ENCODE measurements around the gene MAVS. TPM values are rescaled to one million over a fixed set of nuclear protein-coding genes. Genes with fewer than 3 reads are reported as not detected.

The MAVS gene
- total and polyA plus RNA-seq, 7 donors, result 14.0 to 61.3 (median 49.7) TPM

GRCh38 chr20:3804781-3805180, 41.9 kb upstream of the MAVS start:
- no peaks in the 10 kb centered on the region for H3K9me3 ChIP-seq
- peaks cover 32% of the 10 kb centered on the region for H3K4me1 ChIP-seq
- H3K27ac ChIP-seq, result peak overlapping the region; percentile 86
- ATAC-seq, result no peak
- H3K4me3 ChIP-seq, result no peak overlapping the region
- peaks cover 0 to 41% of the 10 kb centered on the region in 2 donors for H3K36me3 ChIP-seq (ENCODE audit: insufficient read depth in 1 of 2, low read depth in 1 of 2)
- 85 to 89% (median 86%) methylated on average over 11 of the region's 11 CpGs for WGBS, 3 donors
- TF ChIP-seq CTCF (IDR thresholded peaks at IDR 0.05), result no peak
- H3K27me3 ChIP-seq (ENCODE audit: insufficient read depth in 3 of 3, low read length in 2 of 3), result no peaks in the 10 kb centered on the region
- intact Hi-C loops (cut with DNase I), result no loop called here
- peak in 1 of 2 donors; percentile 26 for DNase-seq

GRCh38 chr20:3808544-3808943, 38.1 kb upstream of the MAVS start:
- no peak for ATAC-seq
- H3K36me3 ChIP-seq (ENCODE audit: insufficient read depth in 1 of 2, low read depth in 1 of 2), result peaks cover 0 to 11% of the 10 kb centered on the region in 2 donors
- 80 to 85% (median 81%) methylated on average over 3 of the region's 3 CpGs for WGBS, 3 donors
- no peak for TF ChIP-seq CTCF (IDR thresholded peaks at IDR 0.05)
- peak overlapping the region; percentile 28 for H3K4me3 ChIP-seq
- H3K27me3 ChIP-seq (ENCODE audit: insufficient read depth in 3 of 3, low read length in 2 of 3), result no peaks in the 10 kb centered on the region
- no peak for DNase-seq
- peaks cover 57% of the 10 kb centered on the region for H3K4me1 ChIP-seq
- peak overlapping the region; percentile 86 for H3K27ac ChIP-seq
- intact Hi-C loops (cut with DNase I), result no loop called here
- no peaks in the 10 kb centered on the region for H3K9me3 ChIP-seq

- Histone ChIP-seq H3K36me3 (ENCODE audit: insufficient read depth in 1 of 2, low read depth in 1 of 2) (no peaks in the 10 kb centered on the region), H3K4me3 (peak overlapping the region; percentile 67), H3K27me3 (ENCODE audit: insufficient read depth in 3 of 3, low read length in 2 of 3) (no peaks in the 10 kb centered on the region), H3K9me3 (no peaks in the 10 kb centered on the region), H3K4me1 (peaks cover 45% of the 10 kb centered on the region), H3K27ac (peak overlapping the region; percentile 82)
- no peak for TF ChIP-seq CTCF (IDR thresholded peaks at IDR 0.05)
- DNase-seq (peak; percentile 99), ATAC-seq (peak; percentile 90 to 94 (median 92))
- 1% methylated on average over 20 of the region's 20 CpGs for WGBS, 3 donors
- intact Hi-C loops (cut with DNase I), result no loop called here
Measured at GRCh38 chr20:3811467-3812258, 35.0 kb upstream of the MAVS start.

- ATAC-seq (no peak), DNase-seq (no peak)
- 82 to 90% (median 88%) methylated on average over 7 to 9 of the region's 9 CpGs for WGBS, 3 donors
- H3K4me1 ChIP-seq, result peaks cover 39% of the 10 kb centered on the region
- no peaks in the 10 kb centered on the region for H3K36me3 ChIP-seq (ENCODE audit: insufficient read depth in 1 of 2, low read depth in 1 of 2)
- H3K27me3 ChIP-seq (ENCODE audit: insufficient read depth in 3 of 3, low read length in 2 of 3), result no peaks in the 10 kb centered on the region
- intact Hi-C loops (cut with DNase I), result no loop called here
- peak overlapping the region; percentile 67 for H3K4me3 ChIP-seq
- TF ChIP-seq CTCF (IDR thresholded peaks at IDR 0.05), result no peak
- H3K27ac ChIP-seq, result peak overlapping the region; percentile 82
- no peaks in the 10 kb centered on the region for H3K9me3 ChIP-seq
Measured at GRCh38 chr20:3812259-3812681, 34.4 kb upstream of the MAVS start.
